ENCODE measurements around the gene RNF150.
"Not testable (repeated sequence)": the region's sequence is repeated elsewhere in the genome, so short reads cannot be mapped to it uniquely, and the experiment has no call there.

RNF150 gene

DNA sequence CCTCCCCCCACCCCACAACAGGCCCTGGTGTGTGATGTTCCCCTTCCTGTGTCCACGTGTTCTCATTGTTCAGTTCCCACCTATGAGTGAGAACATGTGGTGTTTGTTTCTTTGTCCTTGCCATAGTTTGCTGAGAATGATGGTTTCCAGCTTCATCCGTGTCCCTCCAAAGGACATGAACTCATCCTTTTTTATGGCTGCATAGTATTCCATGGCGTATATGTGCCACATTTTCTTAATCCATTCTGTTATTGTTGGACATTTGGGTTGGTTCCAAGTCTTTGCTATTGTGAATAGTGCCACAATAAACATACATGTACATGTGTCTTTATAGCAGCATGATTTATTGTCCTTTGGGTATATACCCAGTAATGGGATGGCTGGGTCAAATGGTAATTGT is 312.7 kb downstream of the RNF150 start:
- DNase-seq (ENCODE audit: low read depth, low spot score): not testable (repeated sequence)

DNA sequence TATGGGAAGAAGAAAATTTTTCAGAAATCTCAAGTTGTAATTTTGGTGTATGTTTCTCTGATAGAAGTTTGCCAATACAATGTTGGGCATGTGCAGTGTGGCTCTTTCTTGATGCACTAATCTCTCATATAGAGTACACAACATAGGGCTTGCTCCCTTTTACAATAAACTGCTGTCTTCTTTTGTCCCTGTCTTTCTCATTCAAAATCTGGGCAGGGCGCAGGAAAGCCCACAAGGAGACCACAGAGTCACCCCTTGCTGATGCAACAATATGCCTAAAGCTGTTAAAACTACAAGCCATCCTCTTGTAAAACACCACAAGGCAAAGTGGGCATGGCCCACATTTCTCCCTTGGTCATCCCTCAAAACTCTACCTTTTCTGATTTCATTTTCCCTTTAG is 313.7 kb downstream of the RNF150 start:
- no peak for DNase-seq (ENCODE audit: low read depth, low spot score)

DNA sequence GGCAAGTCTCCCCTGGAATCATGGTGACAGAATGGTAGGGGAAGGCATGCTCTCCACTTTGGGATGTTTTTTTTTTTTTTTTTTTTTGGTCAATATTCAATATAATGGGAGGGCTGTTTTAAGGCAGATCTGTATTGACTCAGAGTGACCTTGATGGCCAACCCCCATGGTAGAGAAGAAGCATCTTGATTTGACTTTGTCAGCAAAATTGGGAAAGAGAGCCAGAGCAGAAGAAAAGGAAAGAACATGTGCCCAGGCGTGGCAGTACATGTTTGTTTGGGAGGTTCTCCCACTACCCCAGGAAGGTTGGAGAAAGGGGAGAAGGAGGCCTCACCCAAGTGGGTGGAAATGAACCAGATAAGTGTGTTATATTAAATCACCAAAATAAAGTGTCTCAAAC is 314.8 kb downstream of the RNF150 start:
- DNase-seq (ENCODE audit: low read depth, low spot score): no peak

DNA sequence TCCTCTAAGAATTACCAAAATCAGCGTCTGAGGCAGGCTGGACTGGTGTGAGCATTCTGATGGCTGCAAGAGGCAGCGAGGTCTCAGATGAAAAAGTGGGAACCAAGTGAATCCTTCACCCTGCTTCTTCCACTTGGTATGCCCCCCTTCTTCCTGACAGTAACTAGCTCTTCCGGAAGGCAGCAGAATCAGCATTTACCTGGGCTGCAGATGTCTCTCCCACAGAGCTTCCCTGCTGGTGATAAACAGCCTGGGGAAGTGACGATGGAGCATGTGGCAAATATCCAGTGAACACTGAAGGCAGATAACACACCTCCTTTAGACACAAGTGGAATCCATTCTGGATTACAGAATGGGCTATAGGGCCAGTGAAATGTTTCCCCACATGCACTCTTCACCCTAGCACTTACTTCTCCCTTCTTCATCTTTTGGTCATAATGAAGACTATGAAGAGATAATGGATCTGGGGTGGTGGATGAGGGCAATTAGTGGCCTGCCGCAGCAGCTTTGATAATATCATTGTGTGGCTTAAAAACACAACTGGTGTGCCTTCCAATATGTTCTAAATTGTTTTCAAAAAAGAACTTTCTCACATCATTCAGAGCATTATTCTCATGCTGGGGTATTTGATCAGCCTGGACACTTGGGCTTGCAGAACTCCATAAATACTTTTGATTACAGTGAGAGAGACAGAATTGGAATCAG is 316.3 kb downstream of the RNF150 start:
- no peak for DNase-seq (ENCODE audit: low read depth, low spot score)

DNA sequence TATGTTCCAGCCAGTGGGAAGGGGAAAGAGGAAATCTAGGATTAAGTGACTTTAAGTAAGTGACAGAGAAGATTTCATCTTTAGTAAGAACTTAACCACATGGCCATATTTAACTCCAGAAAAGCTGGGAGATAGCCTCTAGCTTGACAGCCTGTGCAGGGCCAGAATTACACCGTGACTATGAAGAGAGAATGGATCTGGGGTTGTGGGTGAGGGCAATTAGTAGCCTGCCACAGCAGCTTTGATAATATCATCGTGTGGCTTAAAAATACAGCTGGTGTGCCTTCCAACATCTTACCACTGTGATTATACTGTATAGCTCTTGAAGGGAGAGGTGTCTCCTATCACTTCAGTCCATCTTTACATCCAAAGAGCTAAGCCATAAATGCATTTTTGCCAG is 319.5 kb downstream of the RNF150 start:
- DNase-seq (ENCODE audit: low read depth, low spot score): no peak

DNA sequence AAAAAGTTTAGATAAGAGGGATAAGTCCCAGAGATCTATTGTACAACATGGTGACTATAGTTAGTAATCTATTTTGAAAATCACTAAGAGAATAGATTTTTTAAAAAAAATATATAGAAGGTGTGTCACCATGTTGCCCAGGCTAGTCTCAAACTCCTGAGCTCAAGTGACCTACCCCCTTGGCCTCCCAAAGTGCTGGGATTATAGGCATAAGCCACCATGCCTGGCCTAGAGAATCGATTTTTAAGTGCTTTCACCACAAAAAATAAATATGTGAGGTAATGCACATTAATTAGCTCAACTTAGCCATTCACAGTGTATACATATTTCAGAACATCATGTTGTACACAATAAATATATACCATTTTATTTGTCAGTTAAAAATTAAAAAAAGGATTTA is 320.4 kb downstream of the RNF150 start:
- no peak for DNase-seq (ENCODE audit: low read depth, low spot score)

- DNase-seq (ENCODE audit: low read depth, low spot score): no peak
Observed at GRCh38 chr4:140811429-140811828, 321.8 kb downstream of the RNF150 start.

DNA sequence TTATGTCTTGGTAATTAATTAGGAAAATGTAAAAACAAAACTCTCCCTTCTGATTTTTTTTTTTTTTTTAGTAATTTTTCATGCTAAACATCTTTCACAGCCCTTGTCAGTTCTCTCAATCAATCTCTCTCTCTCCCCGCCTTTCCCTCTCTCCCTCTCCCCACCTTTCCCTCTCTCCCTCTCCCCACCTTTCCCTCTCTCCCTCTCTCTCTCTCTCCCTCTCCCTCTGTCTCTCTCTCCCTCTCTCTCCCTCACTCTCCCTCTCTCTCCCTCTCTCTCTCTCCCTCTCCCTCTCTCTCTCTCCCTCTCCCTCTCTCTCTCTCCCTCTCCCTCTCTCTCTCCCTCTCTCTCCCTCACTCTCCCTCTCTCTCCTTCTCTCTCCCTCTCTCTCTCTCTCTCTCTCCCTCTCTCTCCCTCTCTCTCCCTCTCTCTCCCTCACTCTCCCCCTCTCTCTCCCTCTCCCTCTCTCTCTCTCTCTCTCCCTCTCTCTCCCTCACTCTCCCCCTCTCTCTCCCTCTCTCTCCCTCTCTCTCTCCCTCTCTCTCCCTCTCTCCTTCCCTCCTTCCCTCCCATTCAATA is 322.6 kb downstream of the RNF150 start:
- DNase-seq (ENCODE audit: low read depth, low spot score): not testable (repeated sequence)
